HepG2 (cell line): ENCODE measurements around the gene CBX2. TPM values are rescaled to one million over a fixed set of nuclear protein-coding genes. Genes with fewer than 3 reads are reported as not detected.

Experiments
- BRCA1 ChIP-seq: sonication (generic); formaldehyde crosslinking; IDR thresholded peaks from 2 replicates; pipeline ENCODE4 v1.4.0; 2020; ENCODE audit warnings: missing genetic modification reagents
- CREM ChIP-seq, 2 experiments: sonication (generic) in 1 of 2; formaldehyde crosslinking in 1 of 2; IDR thresholded peaks; 2 replicates each; pipeline versions ENCODE4 v1.4.0 to v1.6.1; 2016 to 2020; ENCODE audit warnings: antibody characterized with exemption in 1 of 2, mild to moderate bottlenecking in 1 of 2, missing genetic modification reagents in 1 of 2
- DNMT1 ChIP-seq: sonication (generic); formaldehyde crosslinking; IDR thresholded peaks from 2 replicates; pipeline ENCODE4 v1.5.1; 2020; ENCODE audit warnings: mild to moderate bottlenecking, missing genetic modification reagents
- KDM5A ChIP-seq: fragments of 200-600 bp; sonication (generic); IDR thresholded peaks from 2 replicates; pipeline ENCODE4 v1.7.0; 2018; ENCODE audit warnings: antibody characterized with exemption, mild to moderate bottlenecking, low read length, borderline replicate concordance
- KLF6 ChIP-seq: IDR thresholded peaks from 2 replicates; pipeline ENCODE4 v1.8.0; 2016; ENCODE audit warnings: missing biosample characterization, missing genetic modification reagents
- NCOA5 ChIP-seq: sonication (generic); formaldehyde crosslinking; IDR thresholded peaks from 2 replicates; pipeline ENCODE4 v1.4.0; 2020; ENCODE audit warnings: missing genetic modification reagents
- POLR2AphosphoS5 ChIP-seq: IDR thresholded peaks from 2 replicates; pipeline ENCODE4 v1.6.1; 2012; ENCODE audit warnings: low read depth, low read length
- SP2 ChIP-seq: sonication (generic); formaldehyde crosslinking; IDR thresholded peaks from 2 replicates; pipeline ENCODE4 v1.5.1; 2020; ENCODE audit warnings: mild to moderate bottlenecking, missing genetic modification reagents
- ZFP37 ChIP-seq: sonication (generic); formaldehyde crosslinking; IDR thresholded peaks from 2 replicates; pipeline ENCODE4 v1.4.0; 2020; ENCODE audit warnings: missing genetic modification reagents, borderline replicate concordance
- ZMYM3 ChIP-seq: sonication (generic); formaldehyde crosslinking; IDR thresholded peaks from 2 replicates; pipeline ENCODE4 v1.5.1; 2020; ENCODE audit warnings: mild to moderate bottlenecking, missing genetic modification reagents
- ZNF234 ChIP-seq: sonication (generic); formaldehyde crosslinking; conservative IDR thresholded peaks from 2 replicates; pipeline ENCODE4 v1.5.1; 2020; ENCODE audit warnings: mild to moderate bottlenecking, missing genetic modification reagents
- ZNF256 ChIP-seq: sonication (generic); formaldehyde crosslinking; conservative IDR thresholded peaks from 2 replicates; pipeline ENCODE4 v1.4.0; 2020; ENCODE audit warnings: missing genetic modification reagents
- ZNF260 ChIP-seq: sonication (generic); formaldehyde crosslinking; IDR thresholded peaks from 2 replicates; pipeline ENCODE4 v1.4.0; 2020; ENCODE audit warnings: missing genetic modification reagents, low read depth, mild to moderate bottlenecking, borderline replicate concordance
- polyA plus RNA-seq, 8 experiments: library from polyadenylated mRNA; depleted of rRNA in 3 of 8; stranded (reverse) in 7 of 8; unstranded in 1 of 8; fragments of >200 nt; fragmentation: Illumina TruSeq in 4 of 8; extraction: Trizol in 4 of 8; gene quantifications; 2 replicates each; pipeline versions ENCODE4 v1.2.1 to v1.2.3, GENCODE V29; 2011 to 2016; ENCODE audit warnings: low read depth in 4 of 8, missing spikeins in 1 of 8, mixed read lengths in 1 of 8; ENCODE audit not compliant: insufficient read depth in 1 of 8
- total RNA-seq, 5 experiments: library from RNA; depleted of rRNA; stranded (reverse); fragments of >200 nt; fragmentation: Illumina TruSeq; extraction: Trizol; gene quantifications; 2 replicates each; pipeline ENCODE4 v1.2.3, GENCODE V29; 2016; ENCODE audit warnings: low read depth in 1 of 5
- TF ChIP-seq, protein P1 (sequence below): sonication (generic); formaldehyde crosslinking; IDR thresholded peaks from 2 replicates; pipeline ENCODE4 v1.9.0; 2022; ENCODE audit warnings: low read depth, missing genetic modification reagents
- TF ChIP-seq, protein P2 (sequence below): sonication (generic); formaldehyde crosslinking; IDR thresholded peaks from 2 replicates; pipeline ENCODE4 v1.8.1; 2022; ENCODE audit warnings: mild to moderate bottlenecking, missing genetic modification reagents
- TF ChIP-seq, protein P3 (sequence below): IDR thresholded peaks from 2 replicates; pipeline ENCODE4 v1.6.1; 2012; ENCODE audit warnings: low read depth, low read length, improper control_type of control experiment
- TF ChIP-seq, protein P4 (sequence below): sonication (generic); formaldehyde crosslinking; IDR thresholded peaks from 2 replicates; pipeline ENCODE4 v1.8.0; 2022; ENCODE audit warnings: mild to moderate bottlenecking, missing genetic modification reagents, borderline replicate concordance
- TF ChIP-seq, protein P5 (sequence below), 2 experiments: IDR thresholded peaks; 2 replicates each; pipeline ENCODE4 v1.6.1; 2011 to 2012; ENCODE audit warnings: low read length in 2 of 2, borderline replicate concordance in 1 of 2, low read depth in 1 of 2, mild to moderate bottlenecking in 1 of 2, moderate library complexity in 1 of 2

The CBX2 gene
- total and polyA plus RNA-seq, 2 of the 13 experiments (the other 11 are each of a cell fraction or from before 2014, with no cell fraction given) = 14.5 to 31.1 TPM

DNA sequence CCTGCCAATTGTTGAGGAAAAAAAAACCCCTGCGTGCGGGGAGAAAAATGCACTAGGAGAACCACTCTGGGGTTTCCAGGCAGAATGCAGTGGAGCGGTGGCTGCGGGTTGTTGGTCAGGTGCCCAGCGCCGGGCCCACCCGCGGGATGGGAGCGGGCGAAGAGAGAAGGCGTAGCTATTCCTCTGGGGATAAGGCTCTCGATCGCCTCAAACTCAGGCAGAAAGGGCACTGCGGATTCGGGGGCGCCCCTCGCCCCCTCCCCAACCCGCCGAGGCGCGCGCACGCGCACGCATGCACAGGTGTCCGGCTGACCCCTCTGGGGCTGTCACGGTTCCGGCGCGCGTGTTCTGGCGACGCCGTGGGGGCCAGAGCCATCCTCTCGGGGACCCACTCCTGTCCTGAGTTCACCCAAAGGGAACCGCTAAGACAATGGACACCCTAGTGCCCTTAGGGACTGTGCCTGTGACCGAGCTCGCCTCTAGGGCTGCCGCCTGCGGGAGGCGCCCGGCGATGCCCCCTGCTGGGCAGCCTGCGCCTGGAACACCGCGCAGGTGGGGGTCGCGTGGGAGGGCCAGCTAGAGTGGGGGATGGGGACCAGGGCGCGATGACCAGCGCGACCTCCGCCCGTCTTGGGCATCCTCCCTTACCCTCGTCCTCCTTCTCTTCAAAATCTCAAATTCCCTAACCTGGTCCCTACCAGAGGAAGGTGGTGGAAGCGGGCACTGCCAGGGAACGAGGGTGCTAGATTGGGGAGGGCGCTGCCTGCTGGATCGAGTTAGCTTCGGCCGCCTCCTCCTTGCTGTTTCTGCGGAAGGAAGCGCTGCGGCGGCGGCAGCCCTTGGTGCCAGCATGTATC lies 33.3 kb downstream of the CBX2 start (continued):
- TF ChIP-seq ZFP37 (no peak), SP2 (CRISPR knock-in tag) (0 out of 2 replicates have a peak, but pooled peaks have one; percentile 37), ZNF260 (CRISPR knock-in tag) (no peak), BRCA1 (CRISPR knock-in tag) (no peak), ZNF234 (CRISPR knock-in tag) (no peak), ZNF256 (no peak), KDM5A (no peak; the same call in 1 of the 2 replicates), NCOA5 (CRISPR knock-in tag) (no peak), POLR2AphosphoS5 (no peak), CREM (IDR thresholded peaks at IDR 0.05) (no peak), CREM (CRISPR knock-in tag; IDR thresholded peaks at IDR 0.05) (no peak), ZMYM3 (CRISPR knock-in tag) (peak; percentile 70), DNMT1 (peak; percentile 29; the same call in 1 of the 2 replicates), KLF6 (CRISPR knock-in tag) (no peak)
- TF ChIP-seq, protein P1, sequence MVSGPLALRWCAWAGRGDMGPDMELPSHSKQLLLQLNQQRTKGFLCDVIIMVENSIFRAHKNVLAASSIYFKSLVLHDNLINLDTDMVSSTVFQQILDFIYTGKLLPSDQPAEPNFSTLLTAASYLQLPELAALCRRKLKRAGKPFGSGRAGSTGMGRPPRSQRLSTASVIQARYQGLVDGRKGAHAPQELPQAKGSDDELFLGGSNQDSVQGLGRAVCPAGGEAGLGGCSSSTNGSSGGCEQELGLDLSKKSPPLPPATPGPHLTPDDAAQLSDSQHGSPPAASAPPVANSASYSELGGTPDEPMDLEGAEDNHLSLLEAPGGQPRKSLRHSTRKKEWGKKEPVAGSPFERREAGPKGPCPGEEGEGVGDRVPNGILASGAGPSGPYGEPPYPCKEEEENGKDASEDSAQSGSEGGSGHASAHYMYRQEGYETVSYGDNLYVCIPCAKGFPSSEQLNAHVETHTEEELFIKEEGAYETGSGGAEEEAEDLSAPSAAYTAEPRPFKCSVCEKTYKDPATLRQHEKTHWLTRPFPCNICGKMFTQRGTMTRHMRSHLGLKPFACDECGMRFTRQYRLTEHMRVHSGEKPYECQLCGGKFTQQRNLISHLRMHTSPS (CRISPR knock-in tag) = peak; percentile 92
- TF ChIP-seq, protein P2, sequence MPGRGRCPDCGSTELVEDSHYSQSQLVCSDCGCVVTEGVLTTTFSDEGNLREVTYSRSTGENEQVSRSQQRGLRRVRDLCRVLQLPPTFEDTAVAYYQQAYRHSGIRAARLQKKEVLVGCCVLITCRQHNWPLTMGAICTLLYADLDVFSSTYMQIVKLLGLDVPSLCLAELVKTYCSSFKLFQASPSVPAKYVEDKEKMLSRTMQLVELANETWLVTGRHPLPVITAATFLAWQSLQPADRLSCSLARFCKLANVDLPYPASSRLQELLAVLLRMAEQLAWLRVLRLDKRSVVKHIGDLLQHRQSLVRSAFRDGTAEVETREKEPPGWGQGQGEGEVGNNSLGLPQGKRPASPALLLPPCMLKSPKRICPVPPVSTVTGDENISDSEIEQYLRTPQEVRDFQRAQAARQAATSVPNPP (CRISPR knock-in tag) = 0 out of 2 replicates have a peak, but pooled peaks have one; percentile 43
- TF ChIP-seq, protein P3, sequence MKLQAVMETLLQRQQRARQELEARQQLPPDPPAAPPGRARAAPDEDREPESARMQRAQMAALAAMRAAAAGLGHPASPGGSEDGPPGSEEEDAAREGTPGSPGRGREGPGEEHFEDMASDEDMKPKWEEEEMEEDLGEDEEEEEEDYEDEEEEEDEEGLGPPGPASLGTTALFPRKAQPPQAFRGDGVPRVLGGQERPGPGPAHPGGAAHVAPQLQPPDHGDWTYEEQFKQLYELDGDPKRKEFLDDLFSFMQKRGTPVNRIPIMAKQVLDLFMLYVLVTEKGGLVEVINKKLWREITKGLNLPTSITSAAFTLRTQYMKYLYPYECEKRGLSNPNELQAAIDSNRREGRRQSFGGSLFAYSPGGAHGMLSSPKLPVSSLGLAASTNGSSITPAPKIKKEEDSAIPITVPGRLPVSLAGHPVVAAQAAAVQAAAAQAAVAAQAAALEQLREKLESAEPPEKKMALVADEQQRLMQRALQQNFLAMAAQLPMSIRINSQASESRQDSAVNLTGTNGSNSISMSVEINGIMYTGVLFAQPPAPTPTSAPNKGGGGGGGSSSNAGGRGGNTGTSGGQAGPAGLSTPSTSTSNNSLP = no peak
- TF ChIP-seq, protein P4, sequence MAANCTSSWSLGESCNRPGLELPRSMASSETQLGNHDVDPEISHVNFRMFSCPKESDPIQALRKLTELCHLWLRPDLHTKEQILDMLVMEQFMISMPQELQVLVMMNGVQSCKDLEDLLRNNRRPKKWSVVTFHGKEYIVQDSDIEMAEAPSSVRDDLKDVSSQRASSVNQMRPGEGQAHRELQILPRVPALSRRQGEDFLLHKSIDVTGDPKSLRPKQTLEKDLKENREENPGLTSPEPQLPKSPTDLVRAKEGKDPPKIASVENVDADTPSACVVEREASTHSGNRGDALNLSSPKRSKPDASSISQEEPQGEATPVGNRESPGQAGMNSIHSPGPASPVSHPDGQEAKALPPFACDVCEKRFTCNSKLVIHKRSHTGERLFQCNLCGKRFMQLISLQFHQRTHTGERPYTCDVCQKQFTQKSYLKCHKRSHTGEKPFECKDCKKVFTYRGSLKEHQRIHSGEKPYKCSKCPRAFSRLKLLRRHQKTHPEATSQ (CRISPR knock-in tag) = no peak
- TF ChIP-seq, protein P5, sequence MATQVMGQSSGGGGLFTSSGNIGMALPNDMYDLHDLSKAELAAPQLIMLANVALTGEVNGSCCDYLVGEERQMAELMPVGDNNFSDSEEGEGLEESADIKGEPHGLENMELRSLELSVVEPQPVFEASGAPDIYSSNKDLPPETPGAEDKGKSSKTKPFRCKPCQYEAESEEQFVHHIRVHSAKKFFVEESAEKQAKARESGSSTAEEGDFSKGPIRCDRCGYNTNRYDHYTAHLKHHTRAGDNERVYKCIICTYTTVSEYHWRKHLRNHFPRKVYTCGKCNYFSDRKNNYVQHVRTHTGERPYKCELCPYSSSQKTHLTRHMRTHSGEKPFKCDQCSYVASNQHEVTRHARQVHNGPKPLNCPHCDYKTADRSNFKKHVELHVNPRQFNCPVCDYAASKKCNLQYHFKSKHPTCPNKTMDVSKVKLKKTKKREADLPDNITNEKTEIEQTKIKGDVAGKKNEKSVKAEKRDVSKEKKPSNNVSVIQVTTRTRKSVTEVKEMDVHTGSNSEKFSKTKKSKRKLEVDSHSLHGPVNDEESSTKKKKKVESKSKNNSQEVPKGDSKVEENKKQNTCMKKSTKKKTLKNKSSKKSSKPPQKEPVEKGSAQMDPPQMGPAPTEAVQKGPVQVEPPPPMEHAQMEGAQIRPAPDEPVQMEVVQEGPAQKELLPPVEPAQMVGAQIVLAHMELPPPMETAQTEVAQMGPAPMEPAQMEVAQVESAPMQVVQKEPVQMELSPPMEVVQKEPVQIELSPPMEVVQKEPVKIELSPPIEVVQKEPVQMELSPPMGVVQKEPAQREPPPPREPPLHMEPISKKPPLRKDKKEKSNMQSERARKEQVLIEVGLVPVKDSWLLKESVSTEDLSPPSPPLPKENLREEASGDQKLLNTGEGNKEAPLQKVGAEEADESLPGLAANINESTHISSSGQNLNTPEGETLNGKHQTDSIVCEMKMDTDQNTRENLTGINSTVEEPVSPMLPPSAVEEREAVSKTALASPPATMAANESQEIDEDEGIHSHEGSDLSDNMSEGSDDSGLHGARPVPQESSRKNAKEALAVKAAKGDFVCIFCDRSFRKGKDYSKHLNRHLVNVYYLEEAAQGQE (IDR thresholded peaks at IDR 0.05; ENCODE audit: borderline replicate concordance in 1 of 2, low read depth in 1 of 2, low read length in 2 of 2) = no peak
